Measurements from ENCODE around the gene DENND2A.
"Not testable (repeated sequence)": the region's sequence is repeated elsewhere in the genome, so short reads cannot be mapped to it uniquely, and the experiment has no call there.

The DENND2A gene

GRCh38 chr7:140534743-140535142 is 105.9 kb downstream of the DENND2A start:
- no peaks in the 10 kb centered on the region for H3K9me3 ChIP-seq (ENCODE audit: control insufficient read depth, insufficient read depth, low read length)
- H3K36me3 ChIP-seq (ENCODE audit: insufficient read depth, low read length) = no peaks in the 10 kb centered on the region
- no peak overlapping the region for H3K9ac ChIP-seq (ENCODE audit: low read depth, low read length)
- H3K4me1 ChIP-seq (ENCODE audit: insufficient read depth, low read length) = no peaks in the 10 kb centered on the region

GRCh38 chr7:140533394-140533872 is 107.2 kb downstream of the DENND2A start:
- H3K36me3 ChIP-seq (ENCODE audit: insufficient read depth, low read length) = no peaks in the 10 kb centered on the region
- no peaks in the 10 kb centered on the region for H3K4me1 ChIP-seq (ENCODE audit: insufficient read depth, low read length)
- no peaks in the 10 kb centered on the region for H3K9me3 ChIP-seq (ENCODE audit: control insufficient read depth, insufficient read depth, low read length)
- no peak overlapping the region for H3K9ac ChIP-seq (ENCODE audit: low read depth, low read length)

DNA sequence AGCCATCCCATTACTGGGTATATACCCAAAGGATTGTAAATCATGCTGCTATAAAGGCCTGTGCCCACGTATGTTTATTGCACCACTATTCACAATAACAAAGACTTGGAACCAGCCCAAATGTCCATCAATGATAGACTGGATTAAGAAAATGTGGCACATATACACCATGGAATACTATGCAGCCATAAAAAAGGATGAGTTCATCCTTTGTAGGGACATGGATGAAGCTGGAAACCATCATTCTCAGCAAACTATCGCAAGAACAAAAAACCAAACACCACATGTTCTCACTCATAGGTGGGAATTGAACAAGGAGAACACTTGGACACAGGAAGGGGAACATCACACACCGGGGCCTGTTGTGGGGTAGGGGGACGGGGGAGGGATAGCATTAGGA is 111.2 kb downstream of the DENND2A start:
- H3K9me3 ChIP-seq (ENCODE audit: control insufficient read depth, insufficient read depth, low read length); H3K9ac ChIP-seq (ENCODE audit: low read depth, low read length); H3K4me1 ChIP-seq (ENCODE audit: insufficient read depth, low read length); H3K36me3 ChIP-seq (ENCODE audit: insufficient read depth, low read length): not testable (repeated sequence)

DNA sequence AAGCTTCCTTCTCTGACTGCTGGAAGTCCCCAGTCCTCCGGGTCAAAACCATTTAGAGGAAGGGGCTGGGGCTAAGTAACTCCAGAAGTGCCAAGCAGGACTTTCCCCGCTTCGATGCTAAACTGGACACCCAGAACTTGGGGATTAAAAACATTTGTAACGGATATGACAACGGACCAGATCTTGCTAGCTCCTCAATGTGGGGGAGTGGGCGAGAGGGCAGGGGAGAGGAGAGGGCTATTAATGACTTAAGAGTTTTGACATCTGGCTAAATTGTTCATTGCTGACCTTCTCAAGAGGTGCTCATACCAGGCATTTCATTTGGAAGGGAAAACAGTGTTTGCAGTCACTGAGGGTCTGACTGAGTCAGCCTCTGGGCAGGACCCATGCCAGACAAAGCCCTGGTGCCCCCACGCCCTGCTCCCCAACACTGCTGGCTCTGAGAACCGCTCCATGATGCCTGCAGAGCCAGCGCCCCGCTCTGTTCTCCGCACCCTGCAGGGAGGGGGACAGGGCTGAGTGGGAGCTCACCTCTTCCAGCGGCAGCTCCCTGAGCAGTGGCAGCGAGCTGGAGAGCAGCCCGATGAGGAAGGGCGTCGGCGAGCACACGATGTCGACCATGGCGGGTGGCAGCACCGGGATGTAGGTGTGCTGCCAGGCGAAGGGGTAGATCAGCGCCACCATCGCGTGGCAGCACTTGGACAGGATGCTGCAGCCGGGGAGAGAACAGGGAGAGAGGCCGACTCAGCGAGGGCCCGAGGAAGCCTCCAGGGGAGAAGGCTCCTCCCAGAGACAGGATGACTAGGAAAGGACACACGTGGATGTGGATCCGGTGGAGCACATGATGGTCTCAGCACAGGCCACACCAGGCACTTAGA is 113.6 kb downstream of the DENND2A start:
- Histone ChIP-seq H3K36me3 (ENCODE audit: insufficient read depth, low read length) (no peaks in the 10 kb centered on the region), H3K4me1 (ENCODE audit: insufficient read depth, low read length) (peaks cover 5% of the 10 kb centered on the region; the same call in 1 of the 2 replicates), H3K9ac (ENCODE audit: low read depth, low read length) (no peak overlapping the region), H3K9me3 (ENCODE audit: control insufficient read depth, insufficient read depth, low read length) (no peaks in the 10 kb centered on the region)

GRCh38 chr7:140526214-140526613 is 114.4 kb downstream of the DENND2A start:
- peaks cover 5% of the 10 kb centered on the region; the same call in 1 of the 2 replicates for H3K4me1 ChIP-seq (ENCODE audit: insufficient read depth, low read length)
- H3K9ac ChIP-seq (ENCODE audit: low read depth, low read length) = no peak overlapping the region
- H3K36me3 ChIP-seq (ENCODE audit: insufficient read depth, low read length) = no peaks in the 10 kb centered on the region
- no peaks in the 10 kb centered on the region for H3K9me3 ChIP-seq (ENCODE audit: control insufficient read depth, insufficient read depth, low read length)

DNA sequence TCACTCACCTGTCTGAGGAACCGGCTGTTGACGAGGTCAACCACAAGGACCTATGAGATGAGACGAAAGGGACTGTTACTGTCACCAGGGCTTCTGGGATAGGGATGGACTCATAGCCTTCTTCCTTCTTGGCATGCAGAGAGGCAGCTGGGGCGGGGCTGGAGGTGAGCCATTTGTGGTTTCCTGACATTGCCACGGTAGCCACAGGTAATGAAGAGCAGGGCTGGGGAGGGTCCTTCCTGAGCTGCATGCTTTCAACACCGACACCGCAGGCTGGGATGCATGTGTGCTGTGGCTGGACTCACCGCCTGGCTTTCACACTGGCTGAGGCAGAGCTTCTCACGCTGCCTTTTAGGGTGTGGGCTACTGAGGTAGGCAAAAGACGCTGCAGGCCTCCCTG is 114.9 kb downstream of the DENND2A start:
- Histone ChIP-seq H3K4me1 (ENCODE audit: insufficient read depth, low read length) (peaks cover 5% of the 10 kb centered on the region; the same call in 1 of the 2 replicates), H3K9me3 (ENCODE audit: control insufficient read depth, insufficient read depth, low read length) (no peaks in the 10 kb centered on the region), H3K9ac (ENCODE audit: low read depth, low read length) (no peak overlapping the region), H3K36me3 (ENCODE audit: insufficient read depth, low read length) (no peaks in the 10 kb centered on the region)

- Histone ChIP-seq H3K9me3 (ENCODE audit: control insufficient read depth, insufficient read depth, low read length) (no peaks in the 10 kb centered on the region), H3K9ac (ENCODE audit: low read depth, low read length) (no peak overlapping the region), H3K4me1 (ENCODE audit: insufficient read depth, low read length) (peaks cover 12% of the 10 kb centered on the region; the same call in 1 of the 2 replicates), H3K36me3 (ENCODE audit: insufficient read depth, low read length) (peaks cover 4% of the 10 kb centered on the region; the same call in 1 of the 2 replicates)
Observed at GRCh38 chr7:140521421-140521820, 119.2 kb downstream of the DENND2A start.

- no peaks in the 10 kb centered on the region for H3K9me3 ChIP-seq (ENCODE audit: control insufficient read depth, insufficient read depth, low read length)
- H3K36me3 ChIP-seq (ENCODE audit: insufficient read depth, low read length) = peaks cover 4% of the 10 kb centered on the region; the same call in 1 of the 2 replicates
- H3K9ac ChIP-seq (ENCODE audit: low read depth, low read length) = no peak overlapping the region
- H3K4me1 ChIP-seq (ENCODE audit: insufficient read depth, low read length) = peaks cover 12% of the 10 kb centered on the region; the same call in 1 of the 2 replicates
Observed at GRCh38 chr7:140519007-140519399, 121.6 kb downstream of the DENND2A start.

GRCh38 chr7:140518370-140519006 is 122.1 kb downstream of the DENND2A start:
- H3K4me1 ChIP-seq (ENCODE audit: insufficient read depth, low read length) = peaks cover 12% of the 10 kb centered on the region; the same call in 1 of the 2 replicates
- peaks cover 4% of the 10 kb centered on the region; the same call in 1 of the 2 replicates for H3K36me3 ChIP-seq (ENCODE audit: insufficient read depth, low read length)
- H3K9ac ChIP-seq (ENCODE audit: low read depth, low read length) = no peak overlapping the region
- no peaks in the 10 kb centered on the region for H3K9me3 ChIP-seq (ENCODE audit: control insufficient read depth, insufficient read depth, low read length)

DNA sequence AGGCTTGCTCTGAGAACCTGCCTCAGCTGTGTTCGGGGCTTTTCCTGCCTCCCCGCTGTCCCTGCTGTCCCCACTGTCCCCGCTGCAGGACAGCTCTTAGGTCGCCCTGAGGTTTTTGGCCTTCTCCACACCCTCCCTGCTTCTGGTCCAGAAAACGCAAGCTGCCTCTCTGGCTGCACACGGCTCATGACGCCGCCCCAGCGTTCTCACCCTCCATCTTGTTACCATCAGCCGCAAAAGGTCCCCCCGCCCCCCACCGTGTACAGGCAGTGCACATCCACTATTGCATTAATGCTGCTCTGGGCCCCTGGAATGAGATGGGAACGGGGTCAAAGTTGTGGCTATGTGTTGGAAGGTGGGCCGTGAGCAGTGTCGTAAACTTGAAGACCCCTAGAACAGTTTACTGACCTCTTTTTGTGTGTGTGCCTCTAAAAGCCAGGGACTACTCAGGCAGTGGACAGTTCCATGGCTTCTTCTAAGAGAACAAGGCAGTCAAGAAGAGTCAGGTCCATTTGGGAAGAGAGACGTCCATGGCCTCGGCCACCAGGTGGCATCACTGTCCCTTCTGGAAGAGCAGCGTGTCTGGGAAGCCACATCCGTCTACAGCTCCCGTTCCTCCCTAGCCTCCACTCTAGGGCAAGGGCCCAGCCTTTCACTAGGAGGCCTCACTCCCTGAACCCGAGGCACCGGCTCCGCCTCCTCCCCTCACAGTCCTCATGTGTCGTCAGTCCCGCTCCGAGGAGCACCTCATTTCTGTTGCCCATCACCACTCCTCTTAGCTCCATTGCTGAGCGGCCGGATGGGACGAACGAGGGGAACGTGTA is 122.9 kb downstream of the DENND2A start:
- Histone ChIP-seq H3K4me1 (ENCODE audit: insufficient read depth, low read length) (peaks cover 12% of the 10 kb centered on the region; the same call in 1 of the 2 replicates), H3K9me3 (ENCODE audit: control insufficient read depth, insufficient read depth, low read length) (no peaks in the 10 kb centered on the region), H3K36me3 (ENCODE audit: insufficient read depth, low read length) (peaks cover 4% of the 10 kb centered on the region; the same call in 1 of the 2 replicates), H3K9ac (ENCODE audit: low read depth, low read length) (no peak overlapping the region)

- no peaks in the 10 kb centered on the region for H3K9me3 ChIP-seq (ENCODE audit: control insufficient read depth, insufficient read depth, low read length)
- no peaks in the 10 kb centered on the region for H3K36me3 ChIP-seq (ENCODE audit: insufficient read depth, low read length)
- H3K9ac ChIP-seq (ENCODE audit: low read depth, low read length) = no peak overlapping the region
- no peaks in the 10 kb centered on the region; the same call in 1 of the 2 replicates for H3K4me1 ChIP-seq (ENCODE audit: insufficient read depth, low read length)
Observed at GRCh38 chr7:140512317-140513000, 128.2 kb downstream of the DENND2A start.

- Histone ChIP-seq H3K9ac (ENCODE audit: low read depth, low read length) (no peak overlapping the region), H3K36me3 (ENCODE audit: insufficient read depth, low read length) (no peaks in the 10 kb centered on the region), H3K4me1 (ENCODE audit: insufficient read depth, low read length) (peaks cover 11% of the 10 kb centered on the region; the same call in 1 of the 2 replicates), H3K9me3 (ENCODE audit: control insufficient read depth, insufficient read depth, low read length) (no peaks in the 10 kb centered on the region)
Observed at GRCh38 chr7:140509789-140510188, 130.8 kb downstream of the DENND2A start.

- H3K9me3 ChIP-seq (ENCODE audit: control insufficient read depth, insufficient read depth, low read length); H3K9ac ChIP-seq (ENCODE audit: low read depth, low read length); H3K36me3 ChIP-seq (ENCODE audit: insufficient read depth, low read length): not testable (repeated sequence)
- peaks cover 11% of the 10 kb centered on the region; the same call in 1 of the 2 replicates for H3K4me1 ChIP-seq (ENCODE audit: insufficient read depth, low read length)
Observed at GRCh38 chr7:140507556-140507955, 133.1 kb downstream of the DENND2A start.
